Effector memory CD8-positive, alpha-beta T cell (primary cell): Measurements from ENCODE around the gene HJV.

ENCODE experiments used
- ATAC-seq: fragments of 150-1000 bp; cut with Tn5 transposase; replicated peaks from 2 replicates; pipeline ENCODE4 v1.10.0; 2021; ENCODE audit warnings: mild to moderate bottlenecking, moderate library complexity
- DNase-seq, 3 experiments: peaks; one replicate each; pipeline ENCODE4 v3.0.0; 2021
- H3K27ac Mint-ChIP-seq, 2 donors: one replicate each; pipeline ENCODE4 v1.8.0; 2022; ENCODE audit warnings: mild to moderate bottlenecking in 2 of 2, mixed read lengths in 2 of 2, moderate library complexity in 2 of 2
- H3K27me3 Mint-ChIP-seq, 2 donors: one replicate each; pipeline ENCODE4 v1.8.0; 2022; ENCODE audit warnings: mixed read lengths in 2 of 2
- H3K36me3 Mint-ChIP-seq: one replicate; pipeline ENCODE4 v1.8.0; 2022; ENCODE audit warnings: mild to moderate bottlenecking, moderate library complexity, mixed read lengths; ENCODE audit not compliant: insufficient read depth
- H3K4me1 Mint-ChIP-seq, 2 donors: one replicate each; pipeline ENCODE4 v1.8.0; 2022; ENCODE audit warnings: low read depth in 2 of 2, mixed read lengths in 2 of 2
- H3K4me3 Mint-ChIP-seq, 2 donors: one replicate each; pipeline ENCODE4 v1.8.0; 2022; ENCODE audit warnings: mild to moderate bottlenecking in 2 of 2, mixed read lengths in 2 of 2, moderate library complexity in 2 of 2
- H3K9me3 Mint-ChIP-seq, 2 donors: one replicate each; pipeline ENCODE4 v1.8.0; 2022; ENCODE audit warnings: mixed read lengths in 2 of 2

The HJV gene

GRCh38 chr1:146012703-146013558, 8.6 kb downstream of the HJV start:
- ATAC-seq (peak; percentile 74), DNase-seq (peak; percentile 59 to 68 (median 66))
- no peaks in the 10 kb centered on the region for H3K9me3 Mint-ChIP-seq
- H3K27ac Mint-ChIP-seq = no peak overlapping the region
- H3K36me3 Mint-ChIP-seq = no peaks in the 10 kb centered on the region
- no peak overlapping the region for H3K4me3 Mint-ChIP-seq
- H3K4me1 Mint-ChIP-seq = peaks cover 4 to 5% of the 10 kb centered on the region in 2 donors
- peaks cover 2 to 12% of the 10 kb centered on the region in 2 donors for H3K27me3 Mint-ChIP-seq

DNA sequence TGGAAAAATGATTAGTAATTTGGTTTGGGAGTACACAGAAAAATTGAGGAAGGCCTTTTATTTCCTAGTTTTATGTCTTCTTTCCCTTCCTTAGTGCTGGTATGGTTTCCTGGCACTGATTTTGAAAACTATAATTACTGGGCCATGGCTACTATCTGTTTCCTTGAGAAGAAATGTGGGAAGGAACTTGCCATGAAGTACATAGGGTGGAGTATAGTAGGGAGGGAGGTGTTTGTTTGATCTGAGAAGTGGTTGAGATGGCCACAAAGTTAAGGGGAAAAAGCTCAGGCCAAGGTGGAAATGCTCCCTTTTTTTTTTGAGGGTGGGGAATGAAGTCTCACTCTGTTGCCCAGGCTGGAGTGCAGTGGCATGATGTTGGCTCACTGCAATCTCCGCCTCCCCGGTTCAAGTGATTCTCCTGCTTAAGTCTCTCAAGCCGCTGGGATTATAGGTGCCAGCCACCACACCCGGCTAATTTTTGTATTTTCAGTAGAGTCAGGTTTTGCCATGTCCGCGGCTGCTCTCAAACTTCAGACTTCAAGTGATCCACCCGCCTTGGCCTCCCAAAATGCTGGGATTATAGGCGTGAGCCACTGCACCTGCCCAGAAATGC, 11.3 kb downstream of the HJV start:
- Mint-ChIP-seq H3K4me3 (no peak overlapping the region), H3K27me3 (no peaks in the 10 kb centered on the region), H3K36me3 (no peaks in the 10 kb centered on the region), H3K27ac (no peak overlapping the region), H3K9me3 (no peaks in the 10 kb centered on the region), H3K4me1 (peaks cover 20 to 28% of the 10 kb centered on the region in 2 donors)
- DNase-seq = no peak
- ATAC-seq = no peak

- Mint-ChIP-seq H3K27ac (peak overlapping the region; percentile 65 to 81), H3K4me3 (peak overlapping the region in 1 of 2 donors; percentile 76), H3K27me3 (no peaks in the 10 kb centered on the region), H3K9me3 (no peaks in the 10 kb centered on the region), H3K4me1 (peaks cover 26 to 34% of the 10 kb centered on the region in 2 donors), H3K36me3 (peaks cover 2% of the 10 kb centered on the region)
- ATAC-seq = no peak
- no peak for DNase-seq
Observed at GRCh38 chr1:146007489-146008133, 13.9 kb downstream of the HJV start.

GRCh38 chr1:146001709-146002108, 19.8 kb downstream of the HJV start:
- no peaks in the 10 kb centered on the region for H3K27me3 Mint-ChIP-seq
- peak overlapping the region; percentile 54 to 99 for H3K4me3 Mint-ChIP-seq

GRCh38 chr1:145999321-146000024, 22.1 kb downstream of the HJV start:
- Mint-ChIP-seq H3K4me3 (peak overlapping the region; percentile 93 to 99), H3K9me3 (no peaks in the 10 kb centered on the region), H3K27ac (peak overlapping the region; percentile 89 to 91), H3K4me1 (peaks cover 45 to 55% of the 10 kb centered on the region in 2 donors), H3K27me3 (no peaks in the 10 kb centered on the region), H3K36me3 (peaks cover 35% of the 10 kb centered on the region)
- DNase-seq (peak in 2 of 3 experiments; percentile 24), ATAC-seq (peak; percentile 52)

More at GRCh38 chr1:146001709-146002108, 19.8 kb downstream of the HJV start:
- Mint-ChIP-seq H3K9me3 (no peaks in the 10 kb centered on the region), H3K27ac (peak overlapping the region; percentile 86 to 91), H3K36me3 (peaks cover 13% of the 10 kb centered on the region), H3K4me1 (peaks cover 58 to 67% of the 10 kb centered on the region in 2 donors)
- no peak for ATAC-seq
- no peak for DNase-seq

GRCh38 chr1:145997718-145998023, 23.9 kb downstream of the HJV start:
- no peaks in the 10 kb centered on the region for H3K27me3 Mint-ChIP-seq
- no peaks in the 10 kb centered on the region for H3K9me3 Mint-ChIP-seq
- H3K4me3 Mint-ChIP-seq = peak overlapping the region; percentile 93 to 99
- DNase-seq (no peak), ATAC-seq (no peak)
- H3K4me1 Mint-ChIP-seq = peaks cover 56 to 64% of the 10 kb centered on the region in 2 donors
- peaks cover 50% of the 10 kb centered on the region for H3K36me3 Mint-ChIP-seq
- H3K27ac Mint-ChIP-seq = peak overlapping the region; percentile 93 to 99

DNA sequence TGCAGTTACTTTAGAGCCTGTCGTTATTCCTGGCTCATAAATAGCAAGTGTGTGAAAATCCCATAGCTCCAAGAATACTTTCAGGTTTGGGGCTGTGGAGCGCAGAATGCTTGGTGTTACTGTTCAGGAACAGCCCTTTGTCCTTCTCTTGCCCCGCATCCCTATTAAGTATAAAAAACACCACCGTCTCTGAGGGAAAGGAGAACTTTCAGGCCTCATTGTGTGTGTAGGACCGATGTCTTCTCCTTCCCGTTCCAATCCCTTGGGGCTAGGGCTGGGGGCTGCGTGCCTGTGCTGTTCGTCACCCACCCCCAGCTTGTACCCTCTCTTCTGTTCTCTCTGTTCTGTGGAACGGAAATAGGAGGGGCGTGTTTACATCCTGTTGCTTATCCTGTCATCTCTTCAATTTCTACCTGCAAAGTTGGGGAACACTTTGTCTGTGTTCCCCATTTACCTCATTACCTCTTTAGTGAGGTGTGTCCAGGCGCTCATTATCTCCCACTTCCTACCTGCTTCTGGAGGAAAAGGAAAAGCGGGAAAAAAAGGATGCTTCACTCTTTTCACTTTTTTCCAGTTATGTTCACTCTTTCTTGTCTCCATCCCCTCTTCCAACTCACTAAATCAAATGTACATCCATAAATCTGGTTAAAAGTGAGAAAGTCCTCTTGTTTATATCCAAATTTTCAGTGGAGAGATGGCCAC, 24.4 kb downstream of the HJV start:
- H3K27me3 Mint-ChIP-seq = no peaks in the 10 kb centered on the region
- H3K4me3 Mint-ChIP-seq = peak overlapping the region; percentile 93 to 99
- H3K4me1 Mint-ChIP-seq = peaks cover 59 to 69% of the 10 kb centered on the region in 2 donors
- H3K36me3 Mint-ChIP-seq = peaks cover 55% of the 10 kb centered on the region
- H3K27ac Mint-ChIP-seq = peak overlapping the region; percentile 93 to 99
- peak in 2 of 3 experiments; percentile 26 to 38 for DNase-seq
- H3K9me3 Mint-ChIP-seq = no peaks in the 10 kb centered on the region
- peak; percentile 44 for ATAC-seq

- no peaks in the 10 kb centered on the region for H3K9me3 Mint-ChIP-seq
- peak; percentile 89 for ATAC-seq
- peak; percentile 75 to 76 (median 76) for DNase-seq
- H3K27ac Mint-ChIP-seq = peak within 1 kb of the TSS; percentile 93 to 99
- H3K36me3 Mint-ChIP-seq = peaks cover 62% of the 10 kb centered on the region
- H3K4me1 Mint-ChIP-seq = peaks cover 60 to 70% of the 10 kb centered on the region in 2 donors
- H3K4me3 Mint-ChIP-seq = peak within 1 kb of the TSS; percentile 93 to 99
- H3K27me3 Mint-ChIP-seq = no peaks in the 10 kb centered on the region
Observed at GRCh38 chr1:145996433-145997015, 25.0 kb downstream of the HJV start, which contains the start of gene TXNIP. Gene TXNIP, minus strand, starts transcription at chr1:145996579. Its CDS starts 313 bp downstream, at chr1:145996266.

- DNase-seq (no peak), ATAC-seq (no peak)
- H3K4me1 Mint-ChIP-seq = peaks cover 61 to 72% of the 10 kb centered on the region in 2 donors
- H3K9me3 Mint-ChIP-seq = no peaks in the 10 kb centered on the region
- no peaks in the 10 kb centered on the region for H3K27me3 Mint-ChIP-seq
- H3K36me3 Mint-ChIP-seq = peaks cover 61% of the 10 kb centered on the region
- H3K4me3 Mint-ChIP-seq = peak overlapping the region; percentile 93 to 99
- H3K27ac Mint-ChIP-seq = peak overlapping the region; percentile 93 to 99
Observed at GRCh38 chr1:145995964-145996432, 25.5 kb downstream of the HJV start.

- no peaks in the 10 kb centered on the region for H3K9me3 Mint-ChIP-seq
- peaks cover 59% of the 10 kb centered on the region for H3K36me3 Mint-ChIP-seq
- no peaks in the 10 kb centered on the region for H3K27me3 Mint-ChIP-seq
- peaks cover 63 to 72% of the 10 kb centered on the region in 2 donors for H3K4me1 Mint-ChIP-seq
- peak overlapping the region; percentile 93 to 99 for H3K4me3 Mint-ChIP-seq
- ATAC-seq (no peak), DNase-seq (no peak)
- peak overlapping the region; percentile 93 to 99 for H3K27ac Mint-ChIP-seq
Observed at GRCh38 chr1:145995148-145995881, 26.2 kb downstream of the HJV start.

- no peaks in the 10 kb centered on the region for H3K9me3 Mint-ChIP-seq
- DNase-seq = no peak
- peaks cover 59 to 69% of the 10 kb centered on the region in 2 donors for H3K4me1 Mint-ChIP-seq
- peaks cover 59% of the 10 kb centered on the region for H3K36me3 Mint-ChIP-seq
- H3K4me3 Mint-ChIP-seq = peak overlapping the region; percentile 93 to 99
- H3K27ac Mint-ChIP-seq = peak overlapping the region; percentile 93 to 99
- ATAC-seq = no peak
- H3K27me3 Mint-ChIP-seq = no peaks in the 10 kb centered on the region
Observed at GRCh38 chr1:145994391-145995120, 27.0 kb downstream of the HJV start.
